ENCODE results near the gene RIMS3.

The RIMS3 gene

DNA sequence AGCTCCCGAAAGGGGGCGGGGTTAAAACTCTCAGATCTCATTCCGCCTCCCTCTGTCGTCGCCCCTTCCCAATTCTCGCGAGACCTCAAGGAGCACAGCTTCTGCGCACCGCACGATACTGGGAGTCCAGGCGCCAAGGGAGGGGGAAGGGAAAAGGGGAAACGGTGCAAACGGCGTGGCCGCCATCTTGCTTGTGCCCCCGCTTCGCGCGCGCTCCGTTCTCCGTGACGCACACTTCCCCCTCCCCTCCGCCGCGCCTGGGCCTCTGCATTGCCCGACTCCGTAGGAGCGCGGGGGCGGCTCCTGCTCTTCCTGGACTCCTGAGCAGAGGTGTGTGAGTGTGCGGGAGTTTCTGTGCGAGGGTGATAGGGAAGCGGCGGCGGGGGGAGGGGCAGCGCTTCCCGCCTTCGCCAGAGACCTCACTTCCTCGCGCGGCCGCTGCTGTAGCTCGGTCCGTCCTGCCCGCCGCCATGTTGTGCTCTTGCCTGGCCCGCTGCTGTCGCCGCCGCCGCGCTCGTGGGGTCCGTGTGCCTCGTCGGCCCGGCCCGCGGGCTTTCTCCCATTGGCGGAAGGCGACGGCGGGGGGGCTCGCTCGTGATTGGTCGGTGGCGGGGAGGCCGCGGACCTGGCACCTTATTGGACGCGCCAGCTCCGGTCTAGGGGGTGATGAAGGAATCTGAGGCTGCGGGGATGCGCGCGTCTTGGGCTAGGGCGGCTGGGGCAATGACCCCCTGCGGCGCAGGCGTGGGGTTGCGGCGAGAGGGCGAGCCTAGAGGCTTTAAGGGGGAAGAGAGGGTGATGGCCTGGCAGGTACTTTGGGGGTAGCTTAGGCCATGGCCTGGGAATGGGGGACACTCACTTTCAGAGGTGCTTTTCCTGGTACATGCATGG is 26.3 kb upstream of the RIMS3 start, which contains the start of gene NFYC:
Gene NFYC, plus strand, starts transcription at position 167 of the 891 bp plus-strand sequence. CDS start 47,140 bp downstream, outside the sequence.
- peak; percentile 89 for DNase-seq (ENCODE audit: low read depth)

DNA sequence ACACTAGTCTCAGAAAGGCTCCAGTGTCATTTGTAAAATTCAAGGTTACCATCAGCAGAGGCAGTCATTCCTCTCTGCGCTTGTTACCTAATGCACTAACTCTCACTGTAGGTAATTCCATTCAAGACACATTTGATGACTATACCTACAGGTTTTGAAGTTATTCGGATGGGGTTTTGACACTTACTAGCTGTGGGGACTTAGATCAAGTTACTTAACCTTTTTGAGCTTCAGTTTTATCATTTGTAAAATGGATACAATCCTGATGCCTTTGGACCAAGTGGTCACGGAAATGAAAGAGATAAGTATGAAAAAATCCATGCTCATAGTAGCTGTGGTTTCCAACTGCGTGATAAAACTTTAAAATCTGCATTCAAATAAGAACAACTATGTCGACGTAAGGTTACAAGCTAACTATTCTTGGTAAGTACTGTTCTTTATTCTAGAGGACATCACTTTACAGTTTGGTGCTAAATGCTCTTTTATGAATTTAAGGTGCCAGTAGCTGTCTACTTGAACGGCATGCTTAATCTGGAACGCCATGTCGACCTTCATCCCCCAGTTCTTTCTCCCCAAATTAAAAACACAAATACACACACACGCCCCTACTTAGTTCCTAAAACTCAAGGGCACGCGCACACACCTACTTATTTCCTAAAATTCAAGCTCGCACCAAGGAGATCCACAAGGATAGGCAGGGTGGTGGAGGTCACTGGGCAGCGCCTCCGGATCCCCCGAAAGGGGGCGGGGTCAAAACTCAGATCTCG is 25.5 kb upstream of the RIMS3 start:
- no peak for DNase-seq (ENCODE audit: low read depth)

DNA sequence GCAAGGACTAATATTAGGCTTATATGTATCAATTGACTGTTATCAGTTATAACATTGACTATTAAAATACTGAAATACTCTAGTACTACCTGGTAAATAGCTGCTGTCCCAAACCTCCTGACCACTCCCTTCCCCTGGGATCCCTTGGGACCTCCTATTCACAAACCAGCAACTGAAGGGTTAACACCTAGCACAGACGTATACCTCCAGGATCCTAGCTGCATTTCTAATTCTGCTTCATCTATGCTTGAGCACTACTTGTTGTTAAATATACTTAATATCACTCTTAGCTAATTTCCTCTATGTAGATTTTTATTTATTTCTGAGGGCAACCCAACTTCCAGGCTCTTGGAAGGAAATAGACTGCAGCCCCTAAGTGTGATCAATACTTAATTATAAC is 24.3 kb upstream of the RIMS3 start:
- DNase-seq (ENCODE audit: low read depth) = no peak

- no peak for DNase-seq (ENCODE audit: low read depth)
Observed at GRCh38 chr1:40687661-40688060, 22.2 kb upstream of the RIMS3 start.

GRCh38 chr1:40687059-40687458 is 21.6 kb upstream of the RIMS3 start:
- no peak for DNase-seq (ENCODE audit: low read depth)

DNA sequence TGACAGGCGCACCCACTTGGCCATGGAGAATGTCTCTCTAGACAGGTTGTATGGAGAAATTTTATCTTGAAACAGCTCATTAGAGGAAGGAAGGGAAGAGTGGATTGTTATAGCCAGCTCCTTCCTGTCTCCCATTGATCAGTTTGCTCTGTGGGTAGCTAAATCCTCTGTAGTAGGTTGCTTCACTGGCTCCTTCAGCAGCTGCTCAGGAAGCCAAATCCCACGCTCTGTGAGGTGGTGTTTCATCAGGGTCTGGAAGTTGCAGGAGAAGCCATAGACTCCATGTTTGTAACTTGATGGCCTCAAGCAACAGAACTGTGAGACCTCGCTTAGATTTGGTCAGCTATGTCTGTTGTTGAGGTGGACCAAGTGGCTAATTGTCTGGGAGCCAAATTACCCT is 19.2 kb upstream of the RIMS3 start:
- no peak for DNase-seq (ENCODE audit: low read depth)

- DNase-seq (ENCODE audit: low read depth) = no peak
Observed at GRCh38 chr1:40679165-40679953, 13.9 kb upstream of the RIMS3 start.

DNA sequence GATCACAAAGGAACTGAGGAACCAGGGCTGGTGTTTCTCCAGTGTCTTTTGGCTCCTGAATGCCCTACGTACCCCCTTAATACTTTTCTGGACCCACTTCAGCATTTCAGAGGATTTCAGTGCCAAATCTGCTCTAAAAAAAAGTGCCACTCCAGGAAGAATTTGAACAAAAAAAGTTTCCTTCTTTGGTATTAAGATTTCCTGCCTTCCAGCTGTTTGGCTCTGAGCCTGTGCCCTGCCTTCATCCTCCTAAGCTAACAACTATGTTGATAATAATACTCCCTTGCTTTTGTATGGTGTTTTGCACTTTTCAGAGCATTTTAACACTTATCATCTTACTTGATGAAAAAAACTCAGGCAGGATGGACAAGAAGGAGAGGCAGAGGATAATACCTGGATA is 11.0 kb upstream of the RIMS3 start:
- DNase-seq (ENCODE audit: low read depth) = no peak

- DNase-seq (ENCODE audit: low read depth) = no peak
Observed at GRCh38 chr1:40673452-40673851, 8.0 kb upstream of the RIMS3 start.

GRCh38 chr1:40668769-40669525 is 3.5 kb upstream of the RIMS3 start:
- DNase-seq (ENCODE audit: low read depth) = peak; percentile 74

DNA sequence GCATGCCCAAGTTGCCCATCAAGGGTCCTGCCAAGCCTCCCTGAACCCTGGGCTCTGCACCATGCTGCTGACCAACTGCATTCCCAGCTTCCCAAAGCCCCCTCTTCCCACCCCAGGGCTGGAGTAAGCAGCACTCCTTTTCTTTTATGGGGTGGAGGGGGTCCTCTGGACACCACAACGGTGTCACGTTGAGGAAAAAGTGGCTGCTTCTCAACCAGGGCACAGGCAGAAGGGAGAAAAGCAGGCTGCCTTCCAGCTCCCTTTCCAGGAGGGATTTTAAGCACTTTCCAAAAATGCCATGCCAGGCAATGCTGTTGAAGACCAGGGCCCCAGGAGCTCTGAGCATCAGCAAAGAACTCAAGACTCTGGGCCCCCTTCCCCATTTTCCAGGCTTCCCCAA is 691 bp downstream of the RIMS3 start:
- DNase-seq (ENCODE audit: low read depth) = no peak

GRCh38 chr1:40664167-40664537 is 1.3 kb downstream of the RIMS3 start:
- DNase-seq (ENCODE audit: low read depth) = no peak

- no peak for DNase-seq (ENCODE audit: low read depth)
Observed at GRCh38 chr1:40663324-40664166, 1.9 kb downstream of the RIMS3 start.

DNA sequence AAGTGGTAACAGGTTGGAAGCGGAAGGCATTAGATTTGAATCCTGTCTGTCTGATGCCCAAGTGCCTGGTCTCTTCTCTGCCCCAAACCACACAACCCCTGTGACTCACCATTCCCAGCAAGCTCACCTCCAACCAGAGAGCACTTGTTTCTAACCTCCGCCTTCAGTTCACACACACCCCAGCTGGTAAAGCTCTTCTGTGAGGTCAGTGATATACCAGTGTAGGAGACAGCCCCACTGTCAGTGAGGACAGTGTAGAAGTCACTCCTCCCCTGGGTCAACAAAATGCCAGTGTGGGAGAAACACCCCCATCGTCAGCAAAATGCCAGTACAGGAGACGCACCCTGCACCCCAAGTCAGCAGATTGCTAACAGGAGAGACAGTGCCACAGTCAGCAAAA is 2.6 kb downstream of the RIMS3 start:
- DNase-seq (ENCODE audit: low read depth) = no peak

DNA sequence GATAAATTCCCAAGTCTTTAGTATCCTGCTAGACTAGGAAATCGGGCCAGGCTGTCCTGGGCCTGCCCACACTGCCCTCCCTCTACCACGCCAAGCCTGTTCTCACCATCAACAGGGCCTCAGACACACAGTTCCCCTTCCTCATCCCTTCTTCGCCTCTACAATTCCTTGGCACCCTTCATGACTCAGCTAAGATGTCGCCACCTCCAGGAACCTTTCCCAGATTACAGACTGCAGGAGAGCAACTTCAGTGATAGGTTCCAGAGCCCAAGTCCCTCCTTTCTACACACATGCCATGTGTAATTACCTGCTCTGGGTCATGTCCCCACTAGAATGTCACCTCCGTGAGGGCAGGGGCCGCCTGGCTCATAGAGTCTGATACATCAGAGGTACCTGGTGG is 3.3 kb downstream of the RIMS3 start:
- no peak for DNase-seq (ENCODE audit: low read depth)

DNA sequence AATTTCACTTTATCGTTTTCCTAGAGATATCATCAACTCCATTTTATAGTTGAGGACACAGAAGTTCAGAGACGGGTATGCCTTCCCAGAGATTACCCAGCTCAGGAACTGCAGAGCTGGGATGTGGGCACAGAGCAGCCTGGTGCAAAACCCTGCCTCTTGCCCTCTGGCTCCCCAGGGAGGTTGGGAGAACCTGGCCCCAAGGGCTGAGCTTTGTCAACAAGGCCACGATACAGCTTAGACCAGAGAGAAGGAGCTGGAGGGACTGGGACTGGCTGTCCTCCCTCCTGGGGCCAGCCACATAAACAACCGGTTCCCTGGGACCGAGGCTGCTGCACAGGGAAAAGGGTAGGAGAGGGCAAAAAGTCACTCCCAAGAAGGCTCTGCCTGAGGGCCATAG is 3.8 kb downstream of the RIMS3 start:
- DNase-seq (ENCODE audit: low read depth) = no peak

- DNase-seq (ENCODE audit: low read depth) = no peak
Observed at GRCh38 chr1:40659649-40659947, 5.9 kb downstream of the RIMS3 start.

- no peak for DNase-seq (ENCODE audit: low read depth)
Observed at GRCh38 chr1:40658751-40659648, 6.5 kb downstream of the RIMS3 start.

- no peak for DNase-seq (ENCODE audit: low read depth)
Observed at GRCh38 chr1:40657046-40657445, 8.4 kb downstream of the RIMS3 start.

All from stimulated activated CD8-positive, alpha-beta memory T cell treated with anti-CD3 and anti-CD28 coated beads, Interleukin-15, amount 100 ng/mL, for 1 hour (primary cell).